LNCaP clone FGC (cell line): ENCODE results near the gene LY86.

Source experiments
- DNase-seq: peaks from one replicate; pipeline ENCODE4 v3.0.0-alpha.2; 2011; ENCODE audit warnings: low read depth
- H3K4me3 ChIP-seq: 2 replicates; pipeline ENCODE4 v1.5.1; 2011; ENCODE audit warnings: mild to moderate bottlenecking, low read depth, low read length, control low read depth
- CTCF ChIP-seq: IDR thresholded peaks from 2 replicates; pipeline ENCODE4 v1.5.1; 2012; ENCODE audit warnings: mild to moderate bottlenecking; ENCODE audit not compliant: control insufficient read depth, insufficient read depth; ENCODE audit errors: extremely low read depth

LY86 gene

GRCh38 chr6:6635291-6635690 lies 46.8 kb downstream of the LY86 start:
- H3K4me3 ChIP-seq: no peak overlapping the region
- no peak for TF ChIP-seq CTCF
- no peak for DNase-seq

GRCh38 chr6:6635869-6636268 lies 47.3 kb downstream of the LY86 start:
- no peak for TF ChIP-seq CTCF
- no peak for DNase-seq
- no peak overlapping the region for H3K4me3 ChIP-seq

GRCh38 chr6:6639572-6639971 lies 51.1 kb downstream of the LY86 start:
- no peak for DNase-seq
- no peak overlapping the region for H3K4me3 ChIP-seq
- no peak for TF ChIP-seq CTCF

- no peak for DNase-seq
- TF ChIP-seq CTCF: no peak
- no peak overlapping the region for H3K4me3 ChIP-seq
Observed at GRCh38 chr6:6640926-6641325, 52.4 kb downstream of the LY86 start.

- no peak for DNase-seq
- no peak overlapping the region for H3K4me3 ChIP-seq
- no peak for TF ChIP-seq CTCF
Observed at GRCh38 chr6:6643398-6643797, 54.9 kb downstream of the LY86 start.

- H3K4me3 ChIP-seq: no peak overlapping the region
- no peak for DNase-seq
- no peak for TF ChIP-seq CTCF
Observed at GRCh38 chr6:6645261-6645917, 56.9 kb downstream of the LY86 start.

- H3K4me3 ChIP-seq: no peak overlapping the region
- TF ChIP-seq CTCF: no peak
- no peak for DNase-seq
Observed at GRCh38 chr6:6646384-6646783, 57.9 kb downstream of the LY86 start.
